GM12878 (cell line): ENCODE data around the gene DLGAP5. TPM values are rescaled to one million over a fixed set of nuclear protein-coding genes. Genes with fewer than 3 reads are reported as not detected.

Experiments
- GABPA ChIP-seq: IDR thresholded peaks from 2 replicates; pipeline ENCODE4 v1.6.1; 2014; ENCODE audit warnings: antibody characterized with exemption, low read depth, mild to moderate bottlenecking, inconsistent platforms
- MXI1 ChIP-seq: fragments of 150-350 bp; IDR thresholded peaks from 2 replicates; pipeline ENCODE4 v1.6.1; 2011; ENCODE audit warnings: low read depth, mild to moderate bottlenecking, inconsistent platforms, low read length, improper control_type of control experiment
- NFIC ChIP-seq: IDR thresholded peaks from 2 replicates; pipeline ENCODE4 v1.6.1; 2012; ENCODE audit warnings: low read depth, mild to moderate bottlenecking, inconsistent platforms, low read length, moderate library complexity
- PAX5 ChIP-seq: IDR thresholded peaks from 2 replicates; pipeline ENCODE4 v1.6.1; 2011; ENCODE audit warnings: low read depth, low read length, borderline replicate concordance
- POLR2AphosphoS5 ChIP-seq: IDR thresholded peaks from 2 replicates; pipeline ENCODE4 v1.6.1; 2011; ENCODE audit warnings: mild to moderate bottlenecking, low read length, inconsistent platforms
- SIN3A ChIP-seq: IDR thresholded peaks from 2 replicates; pipeline ENCODE4 v1.6.1; 2012; ENCODE audit warnings: low read depth, low read length, improper control_type of control experiment
- SMAD5 ChIP-seq: IDR thresholded peaks from 2 replicates; pipeline ENCODE4 v1.6.1; 2016; ENCODE audit warnings: antibody characterized with exemption, low read depth
- YY1 ChIP-seq: IDR thresholded peaks from 2 replicates; pipeline ENCODE4 v1.6.1; 2011; ENCODE audit warnings: low read depth, mild to moderate bottlenecking, low read length
- polyA plus RNA-seq, 11 experiments: library from polyadenylated mRNA; depleted of rRNA in 4 of 11; unstranded in 6 of 11; stranded (reverse) in 5 of 11; fragments of >200 nt; fragmentation: Nextera tagmentation in 4 of 11; fragmentation: Illumina TruSeq in 1 of 11; extraction: Ambion mirVana in 4 of 11; extraction: Trizol in 1 of 11; gene quantifications; 1 replicate in 1 of 11; 2 replicates in 10 of 11; pipeline versions ENCODE4 v1.2.1 to v1.2.3, GENCODE V29; 2011 to 2016; ENCODE audit warnings: inconsistent platforms in 2 of 11, missing spikeins in 2 of 11, low read depth in 1 of 11
- total RNA-seq, 4 experiments: library from RNA; depleted of rRNA in 3 of 4; stranded (reverse); fragments of >200 nt in 3 of 4; fragmentation: Illumina TruSeq in 1 of 4; extraction: Trizol in 1 of 4; gene quantifications; 2 replicates each; pipeline versions ENCODE4 v1.2.1 to v1.2.3, GENCODE V29; 2013 to 2021
- TF ChIP-seq, protein P1 (sequence below): fragments of 450-650 bp; IDR thresholded peaks from 2 replicates; pipeline ENCODE4 v1.6.1; 2017; ENCODE audit warnings: low read depth, mild to moderate bottlenecking, moderate library complexity
- TF ChIP-seq, protein P2 (sequence below): fragments of 450-650 bp; formaldehyde crosslinking; IDR thresholded peaks from 2 replicates; pipeline ENCODE4 v1.4.0; 2020; ENCODE audit warnings: mild to moderate bottlenecking, moderate library complexity

DLGAP5 gene
- total and polyA plus RNA-seq, 10 of the 15 experiments (the other 5 are each of a cell fraction or from before 2014, with no cell fraction given) = 40.9 to 106 (median 67.6) TPM

DNA sequence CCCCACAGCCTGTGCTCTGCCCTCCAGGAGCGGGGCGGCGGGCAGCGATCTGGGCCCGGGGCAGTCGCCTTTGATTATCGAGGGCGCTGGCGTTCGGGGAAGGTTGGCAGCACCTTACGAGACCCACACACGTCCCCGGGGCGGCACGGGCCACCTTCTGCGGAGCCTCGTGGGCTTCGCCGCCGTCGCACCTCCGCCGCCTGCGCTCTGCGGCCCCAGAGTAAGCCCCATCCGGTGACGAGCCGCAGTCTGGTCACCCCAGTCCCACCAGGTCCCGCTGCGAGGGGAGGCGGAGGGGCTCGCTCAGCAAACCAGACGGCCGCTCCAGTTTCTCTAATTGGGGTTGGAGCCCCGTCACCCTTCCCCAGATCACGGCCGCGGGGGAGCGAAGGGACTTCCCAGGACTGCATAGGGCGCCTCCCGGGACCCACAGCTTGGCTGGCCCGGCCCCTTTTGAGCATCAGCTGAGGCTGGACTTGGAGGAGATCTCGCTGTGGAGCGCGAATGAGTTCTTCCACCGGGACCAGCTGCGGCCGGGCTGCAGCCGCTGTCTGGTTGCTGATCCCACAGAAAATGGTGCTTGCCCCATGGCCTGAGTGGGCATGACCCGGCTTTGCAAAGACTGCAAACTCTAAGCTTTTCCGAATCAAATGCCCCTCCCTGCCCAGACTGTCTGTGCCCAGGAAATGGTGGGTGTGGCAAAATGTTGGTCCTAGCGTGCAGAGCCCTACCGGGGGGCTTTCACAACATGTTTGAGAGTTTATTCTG is 61.8 kb downstream of the DLGAP5 start (continued):
- TF ChIP-seq NFIC (no peak), SMAD5 (no peak), GABPA (no peak), POLR2AphosphoS5 (peak; percentile 50; the same call in 1 of the 2 replicates), PAX5 (0 out of 2 replicates have a peak, but pooled peaks have one; percentile 33), YY1 (no peak), SIN3A (peak; percentile 39; the same call in 1 of the 2 replicates), MXI1 (0 out of 2 replicates have a peak, but pooled peaks have one; percentile 34)
- TF ChIP-seq, protein P1, sequence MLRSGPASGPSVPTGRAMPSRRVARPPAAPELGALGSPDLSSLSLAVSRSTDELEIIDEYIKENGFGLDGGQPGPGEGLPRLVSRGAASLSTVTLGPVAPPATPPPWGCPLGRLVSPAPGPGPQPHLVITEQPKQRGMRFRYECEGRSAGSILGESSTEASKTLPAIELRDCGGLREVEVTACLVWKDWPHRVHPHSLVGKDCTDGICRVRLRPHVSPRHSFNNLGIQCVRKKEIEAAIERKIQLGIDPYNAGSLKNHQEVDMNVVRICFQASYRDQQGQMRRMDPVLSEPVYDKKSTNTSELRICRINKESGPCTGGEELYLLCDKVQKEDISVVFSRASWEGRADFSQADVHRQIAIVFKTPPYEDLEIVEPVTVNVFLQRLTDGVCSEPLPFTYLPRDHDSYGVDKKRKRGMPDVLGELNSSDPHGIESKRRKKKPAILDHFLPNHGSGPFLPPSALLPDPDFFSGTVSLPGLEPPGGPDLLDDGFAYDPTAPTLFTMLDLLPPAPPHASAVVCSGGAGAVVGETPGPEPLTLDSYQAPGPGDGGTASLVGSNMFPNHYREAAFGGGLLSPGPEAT = peak; percentile 70
- TF ChIP-seq, protein P2, sequence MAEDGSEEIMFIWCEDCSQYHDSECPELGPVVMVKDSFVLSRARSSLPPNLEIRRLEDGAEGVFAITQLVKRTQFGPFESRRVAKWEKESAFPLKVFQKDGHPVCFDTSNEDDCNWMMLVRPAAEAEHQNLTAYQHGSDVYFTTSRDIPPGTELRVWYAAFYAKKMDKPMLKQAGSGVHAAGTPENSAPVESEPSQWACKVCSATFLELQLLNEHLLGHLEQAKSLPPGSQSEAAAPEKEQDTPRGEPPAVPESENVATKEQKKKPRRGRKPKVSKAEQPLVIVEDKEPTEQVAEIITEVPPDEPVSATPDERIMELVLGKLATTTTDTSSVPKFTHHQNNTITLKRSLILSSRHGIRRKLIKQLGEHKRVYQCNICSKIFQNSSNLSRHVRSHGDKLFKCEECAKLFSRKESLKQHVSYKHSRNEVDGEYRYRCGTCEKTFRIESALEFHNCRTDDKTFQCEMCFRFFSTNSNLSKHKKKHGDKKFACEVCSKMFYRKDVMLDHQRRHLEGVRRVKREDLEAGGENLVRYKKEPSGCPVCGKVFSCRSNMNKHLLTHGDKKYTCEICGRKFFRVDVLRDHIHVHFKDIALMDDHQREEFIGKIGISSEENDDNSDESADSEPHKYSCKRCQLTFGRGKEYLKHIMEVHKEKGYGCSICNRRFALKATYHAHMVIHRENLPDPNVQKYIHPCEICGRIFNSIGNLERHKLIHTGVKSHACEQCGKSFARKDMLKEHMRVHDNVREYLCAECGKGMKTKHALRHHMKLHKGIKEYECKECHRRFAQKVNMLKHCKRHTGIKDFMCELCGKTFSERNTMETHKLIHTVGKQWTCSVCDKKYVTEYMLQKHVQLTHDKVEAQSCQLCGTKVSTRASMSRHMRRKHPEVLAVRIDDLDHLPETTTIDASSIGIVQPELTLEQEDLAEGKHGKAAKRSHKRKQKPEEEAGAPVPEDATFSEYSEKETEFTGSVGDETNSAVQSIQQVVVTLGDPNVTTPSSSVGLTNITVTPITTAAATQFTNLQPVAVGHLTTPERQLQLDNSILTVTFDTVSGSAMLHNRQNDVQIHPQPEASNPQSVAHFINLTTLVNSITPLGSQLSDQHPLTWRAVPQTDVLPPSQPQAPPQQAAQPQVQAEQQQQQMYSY (CRISPR knock-in tag) = no peak
